GM23338 (cell line): Measurements from ENCODE around the gene TNFRSF6B. TPM values are rescaled to one million over a fixed set of nuclear protein-coding genes. Genes with fewer than 3 reads are reported as not detected.

Experiments
- ATAC-seq: fragments of 200-7000 bp; cut with Tn5 transposase; 3 replicates; pipeline ENCODE4 v1.9.1; 2020
- DNase-seq: peaks from one replicate; pipeline ENCODE4 v3.0.0-alpha.2; 2015; ENCODE audit warnings: low spot score
- H2AFZ ChIP-seq: fragments of 200-600 bp; sonication (generic); 2 replicates; pipeline ENCODE4 v1.8.0; 2016; ENCODE audit warnings: antibody characterized with exemption, mild to moderate bottlenecking, moderate library complexity
- H3F3A ChIP-seq: fragments of 200-600 bp; sonication (generic); replicated peaks from 2 replicates; pipeline ENCODE4 v1.8.0; 2017; ENCODE audit warnings: antibody characterized with exemption, mixed run types, low read depth
- H3K27ac ChIP-seq: fragments of 200-600 bp; sonication (generic); 2 replicates; pipeline ENCODE4 v1.6.1; 2016; ENCODE audit warnings: low read depth
- H3K27me3 ChIP-seq: fragments of 200-600 bp; sonication (generic); 2 replicates; pipeline ENCODE4 v1.8.0; 2016; ENCODE audit warnings: mild to moderate bottlenecking, mixed run types, moderate library complexity; ENCODE audit not compliant: insufficient read depth
- H3K36me3 ChIP-seq: fragments of 200-600 bp; sonication (generic); 2 replicates; pipeline ENCODE4 v1.8.0; 2016; ENCODE audit warnings: mild to moderate bottlenecking; ENCODE audit not compliant: insufficient read depth
- H3K4me1 ChIP-seq: fragments of 200-600 bp; sonication (generic); 2 replicates; pipeline ENCODE4 v1.8.0; 2016; ENCODE audit warnings: mild to moderate bottlenecking, moderate library complexity; ENCODE audit not compliant: insufficient read depth
- H3K4me2 ChIP-seq: fragments of 200-600 bp; sonication (generic); 2 replicates; pipeline ENCODE4 v1.7.1; 2017; ENCODE audit warnings: mixed run types
- H3K4me3 ChIP-seq: fragments of 200-600 bp; sonication (generic); 2 replicates; pipeline ENCODE4 v1.6.1; 2016; ENCODE audit warnings: mixed run types
- H3K79me2 ChIP-seq: fragments of 200-600 bp; sonication (generic); replicated peaks from 2 replicates; pipeline ENCODE4 v1.8.0; 2017; ENCODE audit warnings: mild to moderate bottlenecking; ENCODE audit not compliant: insufficient read depth
- H3K9me2 ChIP-seq: fragments of 200-600 bp; sonication (generic); 2 replicates; pipeline ENCODE4 v1.8.0; 2017; ENCODE audit not compliant: insufficient read depth
- H4K20me1 ChIP-seq: fragments of 200-600 bp; sonication (generic); replicated peaks from 2 replicates; pipeline ENCODE4 v1.8.0; 2017; ENCODE audit warnings: mild to moderate bottlenecking; ENCODE audit not compliant: insufficient read depth
- H3K27ac Mint-ChIP-seq: 2 replicates; pipeline ENCODE4 v1.8.0; 2020; ENCODE audit warnings: inconsistent platforms, mild to moderate bottlenecking, moderate library complexity, mixed read lengths
- H3K27me3 Mint-ChIP-seq: 3 replicates; pipeline ENCODE4 v1.8.0; 2022; ENCODE audit warnings: low read depth, mild to moderate bottlenecking, moderate library complexity, mixed read lengths, inconsistent platforms; ENCODE audit not compliant: insufficient read depth, poor library complexity
- H3K36me3 Mint-ChIP-seq: 3 replicates; pipeline ENCODE4 v1.8.0; 2021; ENCODE audit warnings: low read depth, mild to moderate bottlenecking, inconsistent platforms, moderate library complexity, mixed read lengths
- H3K4me1 Mint-ChIP-seq: 3 replicates; pipeline ENCODE4 v1.8.0; 2020; ENCODE audit warnings: mild to moderate bottlenecking, inconsistent platforms, mixed read lengths
- H3K4me3 Mint-ChIP-seq: 3 replicates; pipeline ENCODE4 v1.8.0; 2021; ENCODE audit warnings: moderate library complexity, mild to moderate bottlenecking, inconsistent platforms, mixed read lengths
- H3K9me3 Mint-ChIP-seq: 3 replicates; pipeline ENCODE4 v1.8.0; 2020; ENCODE audit warnings: moderate library complexity, mild to moderate bottlenecking, inconsistent platforms, mixed read lengths
- CREB1 ChIP-seq: fragments of 250-450 bp; sonication (Bioruptor Pico); IDR thresholded peaks from 2 replicates; pipeline ENCODE4 v1.5.0; 2020; ENCODE audit warnings: low read depth, mild to moderate bottlenecking, moderate library complexity
- ETS1 ChIP-seq: IDR thresholded peaks from 2 replicates; pipeline ENCODE4 v1.6.1; 2016; ENCODE audit warnings: antibody characterized with exemption
- EZH2 ChIP-seq: fragments of 200-600 bp; sonication (generic); IDR thresholded peaks from one replicate; pipeline ENCODE4 v1.8.0; 2017; ENCODE audit warnings: antibody characterized with exemption, mild to moderate bottlenecking, low read depth; ENCODE audit not compliant: unreplicated experiment
- EZH2phosphoT487 ChIP-seq: fragments of 200-600 bp; sonication (generic); IDR thresholded peaks from one replicate; pipeline ENCODE4 v1.8.1; 2018; ENCODE audit warnings: antibody characterized with exemption; ENCODE audit not compliant: unreplicated experiment
- JUNB ChIP-seq: IDR thresholded peaks from one replicate; pipeline ENCODE4 v1.6.1; 2016; ENCODE audit warnings: antibody characterized with exemption; ENCODE audit not compliant: unreplicated experiment
- NANOG ChIP-seq: IDR thresholded peaks from 2 replicates; pipeline ENCODE4 v1.6.1; 2016; ENCODE audit warnings: antibody characterized with exemption, borderline replicate concordance
- POLR2AphosphoS5 ChIP-seq: IDR thresholded peaks from 2 replicates; pipeline ENCODE4 v1.6.1; 2016; ENCODE audit warnings: antibody characterized with exemption, low read depth
- REST ChIP-seq: IDR thresholded peaks from one replicate; pipeline ENCODE4 v1.6.1; 2018; ENCODE audit warnings: antibody characterized with exemption; ENCODE audit not compliant: unreplicated experiment
- STAT1 ChIP-seq: IDR thresholded peaks from one replicate; pipeline ENCODE4 v1.6.1; 2016; ENCODE audit warnings: antibody characterized with exemption; ENCODE audit not compliant: unreplicated experiment
- ZNF114 ChIP-seq: fragments of 250-450 bp; sonication (Bioruptor Pico); IDR thresholded peaks from 2 replicates; pipeline ENCODE4 v1.5.0; 2020; ENCODE audit warnings: mild to moderate bottlenecking, moderate library complexity
- ZNF331 ChIP-seq: fragments of 250-450 bp; sonication (Bioruptor Pico); IDR thresholded peaks from 2 replicates; pipeline ENCODE4 v1.5.0; 2020; ENCODE audit warnings: low read depth, mild to moderate bottlenecking, moderate library complexity
- polyA plus RNA-seq: library from polyadenylated mRNA; unstranded; fragments of >200 nt; fragmentation: Nextera tagmentation; extraction: Ambion mirVana; gene quantifications from 2 replicates; pipeline ENCODE4 v1.2.1, GENCODE V29; 2016
- total RNA-seq: library from RNA; depleted of rRNA; stranded (reverse); fragments of >200 nt; shearing (Covaris generic); gene quantifications from 2 replicates; pipeline ENCODE4 v1.2.3, GENCODE V29; 2014

Gene TNFRSF6B
- total and polyA plus RNA-seq, 2 experiments from 2014 or later, result 0.28 TPM; not detected in 1

GRCh38 chr20:63701051-63701328 lies 4.5 kb downstream of the TNFRSF6B start:
- H3K36me3 ChIP-seq, result no peaks in the 10 kb centered on the region
- peaks cover 4% of the 10 kb centered on the region; the same call in 1 of the 2 replicates for H3F3A ChIP-seq
- H3K9me2 ChIP-seq, result no peaks in the 10 kb centered on the region
- no peak overlapping the region for H3K4me3 ChIP-seq
- Mint-ChIP-seq H3K4me1 (peaks cover 3% of the 10 kb centered on the region; the same call in 2 of the 3 replicates), H3K4me3 (no peak overlapping the region), H3K27me3 (peaks cover 16% of the 10 kb centered on the region), H3K36me3 (peaks cover 10% of the 10 kb centered on the region), H3K27ac (no peak overlapping the region), H3K9me3 (no peaks in the 10 kb centered on the region)
- H4K20me1 ChIP-seq, result peaks cover 4% of the 10 kb centered on the region; the same call in 1 of the 2 replicates
- ATAC-seq (no peak), DNase-seq (no peak)
- TF ChIP-seq ZNF331 (CRISPR knock-in tag), result no peak
- no peak for TF ChIP-seq ETS1
- TF ChIP-seq NANOG, result no peak
- TF ChIP-seq POLR2AphosphoS5, result no peak
- no peaks in the 10 kb centered on the region for H3K27me3 ChIP-seq
- H3K4me1 ChIP-seq, result no peaks in the 10 kb centered on the region
- no peak overlapping the region for H2AFZ ChIP-seq
- H3K27ac ChIP-seq, result no peak overlapping the region
- no peak overlapping the region for H3K4me2 ChIP-seq
- no peaks in the 10 kb centered on the region for H3K79me2 ChIP-seq

- H3K4me1 ChIP-seq, result no peaks in the 10 kb centered on the region; the same call in 1 of the 2 replicates
- ATAC-seq, result no peak
- H3K9me3 Mint-ChIP-seq, result no peaks in the 10 kb centered on the region
- no peak for TF ChIP-seq ZNF331 (CRISPR knock-in tag)
- TF ChIP-seq EZH2, result no peak
- no peak for TF ChIP-seq EZH2phosphoT487
- TF ChIP-seq ZNF114, result no peak
- no peak for TF ChIP-seq POLR2AphosphoS5
- TF ChIP-seq CREB1 (CRISPR knock-in tag), result no peak
- TF ChIP-seq ETS1, result no peak
- no peak for TF ChIP-seq STAT1
- no peak for TF ChIP-seq NANOG
- no peak for TF ChIP-seq JUNB
- TF ChIP-seq REST, result no peak
Measured at GRCh38 chr20:63701329-63702035, 5.0 kb downstream of the TNFRSF6B start.

More at GRCh38 chr20:63701329-63702035, 5.0 kb downstream of the TNFRSF6B start:
- Histone ChIP-seq H3K9me2 (no peaks in the 10 kb centered on the region), H3K36me3 (no peaks in the 10 kb centered on the region), H3K27ac (no peak overlapping the region), H3K4me2 (no peak overlapping the region), H3F3A (peaks cover 6% of the 10 kb centered on the region; the same call in 1 of the 2 replicates), H2AFZ (no peak overlapping the region), H4K20me1 (peaks cover 9% of the 10 kb centered on the region), H3K27me3 (no peaks in the 10 kb centered on the region), H3K4me3 (no peak overlapping the region), H3K79me2 (peaks cover 3% of the 10 kb centered on the region)
- DNase-seq, result no peak
- no peak overlapping the region for H3K27ac Mint-ChIP-seq
- peaks cover 10% of the 10 kb centered on the region for H3K36me3 Mint-ChIP-seq
- no peak overlapping the region for H3K4me3 Mint-ChIP-seq
- peaks cover 13% of the 10 kb centered on the region for H3K27me3 Mint-ChIP-seq
- peaks cover 5% of the 10 kb centered on the region for H3K4me1 Mint-ChIP-seq
